Measurements from ENCODE around the gene HIRA.
"Not testable (repeated sequence)": the region's sequence is repeated elsewhere in the genome, so short reads cannot be mapped to it uniquely, and the experiment has no call there.

HIRA gene

DNA sequence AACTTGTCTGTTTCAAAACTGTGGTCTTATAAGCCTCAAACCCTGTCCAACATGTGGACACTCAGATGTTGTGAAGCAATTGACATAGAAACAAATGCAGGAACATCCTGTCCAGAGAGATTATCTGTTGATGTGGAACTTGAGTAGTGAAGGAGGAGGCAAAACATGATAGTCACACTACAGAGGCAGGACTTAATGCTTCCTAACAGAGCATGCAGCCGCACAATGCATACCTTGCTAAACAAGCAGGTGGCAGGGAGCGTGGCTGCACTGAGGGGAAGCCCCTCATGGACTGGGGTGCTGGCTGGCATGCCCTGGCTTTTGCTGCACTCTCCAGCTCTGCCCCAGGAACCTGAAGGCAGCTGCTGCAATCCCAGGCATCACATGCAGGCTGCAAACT, 10.6 kb upstream of the HIRA start:
- no peak for DNase-seq

DNA sequence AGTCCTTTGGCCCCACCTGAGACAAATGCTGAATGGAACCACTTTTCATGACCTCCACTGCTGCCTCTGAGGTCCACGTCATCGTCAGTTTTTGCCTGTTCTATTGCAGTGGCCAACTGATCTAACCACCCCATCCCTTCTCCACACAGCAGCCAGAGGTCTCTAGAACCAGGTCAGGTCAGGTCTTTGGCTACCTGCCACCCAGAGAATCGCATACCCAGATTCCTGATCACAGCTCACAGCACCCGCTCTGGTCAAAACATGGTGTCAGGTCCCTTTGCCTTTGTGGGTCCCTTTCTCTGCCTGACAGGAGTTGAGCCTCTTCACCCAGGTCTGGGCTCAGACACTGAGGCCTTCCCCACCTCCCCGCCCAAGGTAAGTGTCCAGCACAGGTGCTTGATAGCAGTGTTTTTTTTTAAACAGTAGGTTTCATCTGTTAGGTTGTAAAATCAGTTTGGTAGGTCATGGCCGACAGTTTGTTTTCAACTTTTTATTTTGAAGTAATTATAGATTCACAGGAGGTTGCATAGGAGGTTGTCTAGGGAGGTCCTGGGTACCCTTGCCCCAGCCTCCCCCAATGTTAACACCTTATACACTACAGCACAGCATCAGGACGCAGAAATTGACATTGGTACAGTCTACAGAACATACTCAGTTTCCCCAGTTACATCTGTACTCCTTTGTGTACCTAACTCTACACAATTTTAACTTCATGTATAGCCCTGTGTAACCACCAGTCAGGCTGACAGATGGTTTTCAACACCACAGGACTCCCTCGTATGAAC, 9.1 kb upstream of the HIRA start:
- DNase-seq, result no peak

- no peak for DNase-seq
Measured at GRCh38 chr22:19438298-19438697, 6.8 kb upstream of the HIRA start.

- DNase-seq, result not testable (repeated sequence)
Measured at GRCh38 chr22:19436444-19437161, 5.1 kb upstream of the HIRA start.

GRCh38 chr22:19434829-19435580, 3.5 kb upstream of the HIRA start:
- no peak for DNase-seq

DNA sequence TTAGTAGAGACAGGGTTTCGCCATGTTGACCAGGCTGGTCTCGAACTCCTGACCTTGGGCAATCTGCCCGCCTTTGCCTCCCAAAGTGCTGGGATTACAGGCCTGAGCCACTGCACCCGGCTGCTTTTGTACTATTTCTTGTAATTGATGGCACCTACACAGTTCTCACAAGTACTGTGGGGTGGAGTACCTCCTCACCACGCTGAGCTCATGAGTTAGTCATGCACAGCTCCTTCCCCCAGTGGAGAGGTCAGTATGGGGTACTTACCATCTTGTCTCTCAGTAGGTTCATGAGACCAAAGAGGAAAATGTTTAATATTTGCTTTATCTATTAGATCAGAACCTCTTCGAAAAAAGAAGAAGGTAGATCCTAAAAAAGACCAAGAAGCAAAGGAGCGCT, 2.9 kb upstream of the HIRA start:
- DNase-seq, result no peak

DNA sequence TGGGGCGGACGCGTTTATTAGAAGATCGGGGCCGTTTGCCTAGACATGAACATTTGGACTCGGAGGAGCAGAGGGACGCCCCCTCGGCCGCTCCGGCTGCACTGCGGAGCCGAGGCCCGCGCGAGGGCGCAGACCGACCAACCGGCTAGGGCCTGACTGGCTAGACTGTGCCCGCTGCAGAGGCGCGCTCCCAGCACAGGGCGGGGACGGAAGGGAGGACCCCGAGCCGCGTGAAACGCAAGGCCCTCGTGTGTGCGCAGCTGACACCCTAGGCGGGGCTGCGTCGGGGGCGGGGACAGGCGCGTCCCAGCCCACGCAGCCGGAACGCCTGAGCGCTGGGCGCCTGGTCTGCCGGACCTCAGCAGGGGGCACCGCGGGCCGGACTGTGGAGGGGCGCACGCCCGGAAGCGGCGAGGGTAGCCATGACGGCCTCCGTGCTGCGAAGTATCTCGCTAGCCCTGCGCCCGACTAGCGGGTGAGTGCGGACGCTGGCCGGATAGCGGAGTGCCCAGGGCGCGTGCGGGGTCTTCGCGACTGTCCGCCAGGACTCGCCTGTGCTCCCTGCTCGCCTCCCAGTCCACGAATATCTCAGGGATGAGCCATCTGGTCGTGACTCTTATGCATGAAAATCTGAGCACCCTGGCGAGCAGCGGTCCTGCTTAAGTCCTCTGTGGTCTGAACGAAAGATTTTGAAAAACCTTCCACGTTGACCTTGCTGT, 759 bp upstream of the HIRA start, which contains the start of gene MRPL40:
Gene MRPL40, plus strand, starts transcription at position 413 of the 719 bp plus-strand sequence. Its CDS starts 10 bp downstream, at position 423.
- peak; percentile 95 for DNase-seq

DNA sequence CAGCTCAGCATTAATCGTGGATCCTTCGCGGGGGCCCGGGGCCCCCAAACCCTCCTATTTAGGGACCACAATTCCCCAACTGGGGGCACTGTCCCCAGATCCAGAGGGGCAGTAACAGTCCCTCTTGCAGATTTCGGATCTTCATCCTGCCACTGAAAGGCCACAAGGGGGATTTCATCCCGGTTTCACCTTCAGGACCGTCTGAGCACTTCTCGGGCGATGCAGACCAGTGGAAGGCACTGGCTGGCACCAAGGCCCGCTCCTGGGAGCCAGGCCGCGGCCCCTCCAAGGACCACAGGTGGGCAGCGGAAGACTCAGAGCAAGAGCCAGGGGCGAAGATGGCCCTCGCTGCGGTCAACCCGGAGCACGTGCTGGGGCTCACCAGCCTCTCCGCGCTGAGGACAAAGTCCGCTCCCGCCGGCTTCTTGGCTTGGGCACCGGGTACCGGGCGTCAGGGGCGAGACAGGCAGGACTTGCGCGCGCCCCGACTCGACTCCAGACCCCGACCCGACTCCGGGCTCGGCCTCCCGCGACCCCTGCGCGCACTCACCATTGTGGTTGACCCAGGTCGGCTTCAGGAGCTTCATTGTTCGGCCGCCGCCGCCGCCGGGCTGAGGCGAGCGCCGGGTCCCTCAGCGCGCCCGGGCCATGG, 517 bp downstream of the HIRA start:
- DNase-seq, result no peak

- DNase-seq, result peak; percentile 87
Measured at GRCh38 chr22:19429950-19430889, 1.3 kb downstream of the HIRA start.

DNA sequence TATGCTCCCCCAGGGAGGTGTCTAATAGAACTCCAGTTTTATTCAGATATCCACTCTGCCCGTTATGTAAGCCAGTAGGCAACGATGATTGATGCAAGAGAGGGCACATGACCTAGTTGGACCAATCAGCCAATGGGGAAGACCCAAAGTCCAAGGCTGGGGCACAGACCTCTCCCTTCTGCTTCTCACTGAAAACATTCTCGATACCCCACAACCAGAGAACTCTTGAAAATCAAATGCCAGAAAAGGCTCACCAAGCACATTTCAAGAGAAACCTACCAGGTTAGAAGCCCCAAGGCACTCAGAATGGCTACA, 7.4 kb downstream of the HIRA start:
- no peak for DNase-seq

- DNase-seq, result no peak
Measured at GRCh38 chr22:19422440-19423301, 8.9 kb downstream of the HIRA start.

- no peak for DNase-seq
Measured at GRCh38 chr22:19420321-19420720, 11.2 kb downstream of the HIRA start.

- DNase-seq, result peak; percentile 94
Measured at GRCh38 chr22:19419464-19420178, 11.9 kb downstream of the HIRA start.

GRCh38 chr22:19419086-19419463, 12.5 kb downstream of the HIRA start:
- DNase-seq, result peak; percentile 89

- DNase-seq, result no peak
Measured at GRCh38 chr22:19412923-19413322, 18.6 kb downstream of the HIRA start.

DNA sequence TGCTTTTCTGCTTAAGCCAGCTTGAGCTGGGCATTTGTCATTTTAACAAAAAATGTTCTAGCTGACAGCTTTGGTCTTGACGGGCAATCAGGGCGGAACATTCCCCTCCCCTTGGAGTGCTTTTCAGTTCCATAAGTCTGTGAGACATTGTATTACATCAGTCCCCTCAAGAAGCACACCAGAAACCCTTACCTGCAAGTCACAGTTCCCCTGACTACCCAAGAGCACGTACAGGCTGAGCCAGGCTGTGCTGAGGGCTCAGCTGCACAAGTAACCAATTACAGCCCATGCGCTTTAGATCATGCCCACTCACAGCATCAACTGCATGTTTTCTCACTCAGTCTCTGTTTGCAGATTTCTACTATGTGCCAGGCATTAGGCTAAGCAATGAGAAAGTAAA, 19.1 kb downstream of the HIRA start:
- DNase-seq, result no peak

GRCh38 chr22:19411690-19412045, 19.9 kb downstream of the HIRA start:
- DNase-seq, result no peak

GRCh38 chr22:19410941-19411689, 20.4 kb downstream of the HIRA start:
- no peak for DNase-seq
